Esophagus muscularis mucosa (tissue), 4 donors: Measurements from ENCODE around the gene STK24.

Source experiments
- EP300 ChIP-seq: sonication (generic); formaldehyde crosslinking; IDR thresholded peaks from one replicate; pipeline ENCODE4 v1.6.1; 2017; ENCODE audit warnings: antibody characterized with exemption
- POLR2A ChIP-seq: fragments of 450-650 bp; IDR thresholded peaks from one replicate; pipeline ENCODE4 v1.6.1; 2017; ENCODE audit warnings: antibody characterized with exemption, moderate library complexity, mild to moderate bottlenecking, low read depth
- POLR2AphosphoS5 ChIP-seq, 2 donors: sonication (generic); formaldehyde crosslinking; IDR thresholded peaks; one replicate each; pipeline ENCODE4 v1.6.1; 2017; ENCODE audit warnings: antibody characterized with exemption in 2 of 2
- TF ChIP-seq, protein P1 (sequence below), 3 experiments: fragments of 200-600 bp in 2 of 3; fragments of 450-650 bp in 1 of 3; sonication (generic) in 2 of 3; IDR thresholded peaks; one replicate each; pipeline ENCODE4 v1.5.1; 2017 to 2019; ENCODE audit warnings: antibody characterized with exemption in 3 of 3, mild to moderate bottlenecking in 2 of 3, moderate library complexity in 1 of 3

DNA sequence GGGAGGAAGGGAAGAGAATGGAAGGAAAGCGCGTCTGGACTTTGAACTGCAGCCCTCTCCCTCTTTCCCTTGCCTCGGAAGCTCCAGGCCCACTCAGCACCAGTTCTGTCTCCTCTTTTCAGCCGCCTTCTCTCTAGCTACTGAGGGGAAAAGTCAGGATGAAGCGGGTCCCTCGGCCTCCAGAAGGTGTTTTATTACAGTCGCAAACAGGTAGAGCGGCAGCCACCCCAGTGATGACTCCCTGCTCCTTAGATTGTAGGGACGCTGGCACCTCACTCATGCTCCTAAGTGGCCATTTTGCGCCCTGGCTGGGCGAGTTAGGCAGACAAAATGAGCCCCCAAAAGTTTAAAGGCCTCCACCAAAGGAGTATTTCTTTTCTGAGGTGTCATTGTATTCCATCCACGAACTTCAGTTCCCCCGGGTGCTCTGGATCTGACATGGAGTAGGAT, 954 bp upstream of the STK24 start:
- TF ChIP-seq, protein P1, sequence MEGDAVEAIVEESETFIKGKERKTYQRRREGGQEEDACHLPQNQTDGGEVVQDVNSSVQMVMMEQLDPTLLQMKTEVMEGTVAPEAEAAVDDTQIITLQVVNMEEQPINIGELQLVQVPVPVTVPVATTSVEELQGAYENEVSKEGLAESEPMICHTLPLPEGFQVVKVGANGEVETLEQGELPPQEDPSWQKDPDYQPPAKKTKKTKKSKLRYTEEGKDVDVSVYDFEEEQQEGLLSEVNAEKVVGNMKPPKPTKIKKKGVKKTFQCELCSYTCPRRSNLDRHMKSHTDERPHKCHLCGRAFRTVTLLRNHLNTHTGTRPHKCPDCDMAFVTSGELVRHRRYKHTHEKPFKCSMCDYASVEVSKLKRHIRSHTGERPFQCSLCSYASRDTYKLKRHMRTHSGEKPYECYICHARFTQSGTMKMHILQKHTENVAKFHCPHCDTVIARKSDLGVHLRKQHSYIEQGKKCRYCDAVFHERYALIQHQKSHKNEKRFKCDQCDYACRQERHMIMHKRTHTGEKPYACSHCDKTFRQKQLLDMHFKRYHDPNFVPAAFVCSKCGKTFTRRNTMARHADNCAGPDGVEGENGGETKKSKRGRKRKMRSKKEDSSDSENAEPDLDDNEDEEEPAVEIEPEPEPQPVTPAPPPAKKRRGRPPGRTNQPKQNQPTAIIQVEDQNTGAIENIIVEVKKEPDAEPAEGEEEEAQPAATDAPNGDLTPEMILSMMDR (IDR thresholded peaks at IDR 0.05): no peak
- TF ChIP-seq EP300 (no peak), POLR2A (no peak), POLR2AphosphoS5 (IDR thresholded peaks at IDR 0.05) (no peak)
